ENCODE results near the gene FAM72B. TPM values are rescaled to one million over a fixed set of nuclear protein-coding genes. Genes with fewer than 3 reads are reported as not detected.

Gene FAM72B
- total and polyA plus RNA-seq, 4 donors: 0.39 to 1.1 (median 0.95) TPM

Other genes starting within 250 kb of the FAM72B start
- gene SRGAP2C, start 635 bp upstream of the FAM72B start, total RNA-seq: 10 to 100 TPM; 18.7 to 34.6 TPM
- 1 to 10 TPM; 3.9 to 7.1 TPM for gene SRGAP2C, start 635 bp upstream of the FAM72B start, polyA plus RNA-seq

Measured in lung (tissue), 4 donors.